ENCODE data around the gene FBXW4.

The FBXW4 gene

DNA sequence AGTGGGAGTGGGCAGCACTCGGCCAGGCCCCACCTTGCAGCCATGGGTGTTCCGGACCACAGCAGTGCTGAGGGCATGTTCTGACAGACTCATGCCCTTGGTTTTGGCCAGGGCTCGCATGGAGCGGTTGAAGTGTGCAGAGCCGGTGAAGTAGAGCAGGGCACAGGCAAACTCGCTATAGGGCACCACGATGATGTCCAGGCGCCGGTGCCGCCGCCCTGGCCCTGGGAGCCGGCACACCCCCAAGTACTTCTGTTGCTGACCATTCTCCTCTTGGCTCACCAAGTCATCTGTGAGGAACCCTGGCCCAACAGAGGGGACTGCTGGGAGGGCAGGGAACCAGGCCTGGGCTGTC lies 115.5 kb downstream of the FBXW4 start:
- DNase-seq = no peak

DNA sequence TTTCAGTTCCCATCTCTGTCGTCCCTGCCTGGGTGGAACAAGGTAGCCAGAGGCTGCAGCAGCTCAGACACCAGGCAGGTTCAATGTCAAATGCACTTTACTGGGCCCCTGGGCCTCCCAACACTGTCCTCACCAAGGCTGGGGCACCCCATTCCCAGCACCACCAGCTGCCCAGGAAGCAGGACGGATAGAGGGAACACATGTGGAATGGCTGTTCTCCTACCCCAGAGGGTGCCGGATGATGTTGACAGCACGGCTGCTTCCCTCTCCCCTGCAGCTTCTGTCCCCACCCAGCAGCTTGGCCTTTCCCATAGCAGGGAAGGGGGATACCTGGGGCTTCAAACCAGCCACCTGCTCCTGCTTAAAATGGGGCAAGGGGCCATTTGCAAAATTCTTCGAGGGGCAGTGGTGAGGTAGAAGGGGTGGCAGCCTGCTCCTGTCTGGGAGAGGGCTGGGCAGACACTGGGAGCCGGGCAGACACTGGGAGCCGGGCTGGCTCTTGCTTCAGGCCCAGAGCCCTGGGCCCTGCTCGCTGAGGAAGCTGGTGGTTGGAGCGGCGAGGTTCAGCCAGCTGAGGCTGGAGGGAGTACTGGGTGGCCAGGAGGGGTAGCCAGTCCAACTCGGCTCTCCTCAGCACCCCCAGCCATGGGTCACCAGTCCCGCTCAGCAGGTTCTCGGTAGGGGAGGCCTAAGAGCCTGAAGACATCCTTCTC lies 116.0 kb downstream of the FBXW4 start:
- no peak for DNase-seq

DNA sequence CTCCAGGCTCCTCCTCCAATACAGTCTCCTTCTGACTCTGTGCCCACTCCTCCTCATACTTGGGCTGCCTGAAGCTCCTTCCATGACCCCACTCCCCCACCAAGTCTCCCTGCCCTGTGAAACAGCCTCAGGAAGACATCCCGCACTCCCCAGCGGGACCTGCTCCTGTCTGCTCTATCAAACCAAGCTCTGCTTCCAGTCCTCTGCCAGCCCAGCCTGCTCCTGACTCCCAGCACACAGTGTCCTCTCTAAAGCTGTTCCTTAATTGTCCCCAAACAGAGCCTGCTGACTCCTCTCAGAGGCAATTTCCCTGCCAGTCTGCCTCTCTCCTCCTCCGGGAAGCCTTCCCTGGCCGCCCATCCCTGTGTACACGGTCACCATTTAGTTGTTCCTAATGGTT lies 116.8 kb downstream of the FBXW4 start:
- no peak for DNase-seq

DNA sequence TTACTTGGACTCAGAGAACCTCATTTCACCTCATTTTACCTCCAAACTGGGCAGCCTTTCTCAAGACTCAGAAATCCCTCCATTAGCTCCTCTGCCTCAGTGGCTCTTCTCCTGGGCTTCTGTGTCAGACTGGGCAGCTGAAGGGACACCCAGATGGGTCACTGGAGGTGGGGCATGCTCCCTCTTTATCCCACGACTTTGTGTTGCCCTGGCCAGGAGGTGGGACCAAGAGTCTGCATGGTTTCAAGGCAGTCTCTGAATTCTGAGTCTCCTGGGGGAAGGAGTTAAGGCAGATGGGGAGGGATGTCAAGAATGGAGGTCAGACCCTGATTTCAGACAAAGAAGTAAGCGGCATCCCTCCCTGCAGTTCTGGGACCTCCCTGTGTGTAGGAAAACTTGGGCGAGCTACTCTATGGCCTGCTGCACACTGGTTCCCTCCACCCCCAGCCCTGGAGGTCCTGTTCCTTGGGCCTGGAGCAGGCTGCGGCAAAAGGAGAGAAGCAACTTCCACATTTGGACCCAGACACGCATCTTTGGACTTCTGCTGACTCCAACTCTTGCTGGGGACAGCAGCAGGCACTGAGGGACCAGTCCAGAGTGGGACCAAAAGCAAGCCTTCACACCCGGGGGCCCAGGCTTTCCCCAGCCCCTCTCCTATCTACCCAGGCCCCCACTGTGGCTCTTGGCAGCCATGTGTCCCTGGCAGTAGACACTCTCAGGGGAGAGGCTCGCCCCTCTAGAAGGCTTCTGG lies 117.7 kb downstream of the FBXW4 start:
- no peak for DNase-seq

DNA sequence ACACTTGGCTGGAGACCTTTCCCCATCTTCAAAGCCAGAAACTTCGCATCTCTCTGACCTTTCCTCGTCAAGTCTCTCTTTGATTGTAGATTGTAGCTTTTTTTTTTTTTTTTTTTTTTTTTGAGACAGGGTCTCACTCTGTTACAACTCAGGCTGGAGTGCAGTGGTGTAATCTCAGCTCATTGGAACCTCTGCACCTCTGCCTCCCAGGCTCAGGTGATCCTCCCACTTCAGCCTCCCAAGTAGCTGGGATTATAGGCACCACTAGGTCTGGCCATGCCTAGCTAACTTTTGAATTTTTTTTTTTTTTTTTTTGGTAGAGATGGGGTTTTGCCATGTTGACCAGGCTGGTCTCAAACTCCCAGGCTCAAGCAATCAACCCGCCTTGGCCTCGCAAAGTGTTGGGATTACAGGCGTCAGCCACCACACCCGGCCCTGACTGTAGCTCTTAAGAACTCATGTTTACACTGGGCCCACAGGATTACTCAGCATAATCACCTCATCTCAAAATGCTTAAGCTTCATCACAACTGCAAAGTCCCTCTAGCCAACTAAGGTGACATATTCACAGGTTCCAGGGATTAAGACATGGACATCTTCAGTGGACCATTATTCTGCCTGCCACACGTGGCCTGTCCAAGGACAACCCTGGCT lies 118.6 kb downstream of the FBXW4 start:
- no peak for DNase-seq

DNA sequence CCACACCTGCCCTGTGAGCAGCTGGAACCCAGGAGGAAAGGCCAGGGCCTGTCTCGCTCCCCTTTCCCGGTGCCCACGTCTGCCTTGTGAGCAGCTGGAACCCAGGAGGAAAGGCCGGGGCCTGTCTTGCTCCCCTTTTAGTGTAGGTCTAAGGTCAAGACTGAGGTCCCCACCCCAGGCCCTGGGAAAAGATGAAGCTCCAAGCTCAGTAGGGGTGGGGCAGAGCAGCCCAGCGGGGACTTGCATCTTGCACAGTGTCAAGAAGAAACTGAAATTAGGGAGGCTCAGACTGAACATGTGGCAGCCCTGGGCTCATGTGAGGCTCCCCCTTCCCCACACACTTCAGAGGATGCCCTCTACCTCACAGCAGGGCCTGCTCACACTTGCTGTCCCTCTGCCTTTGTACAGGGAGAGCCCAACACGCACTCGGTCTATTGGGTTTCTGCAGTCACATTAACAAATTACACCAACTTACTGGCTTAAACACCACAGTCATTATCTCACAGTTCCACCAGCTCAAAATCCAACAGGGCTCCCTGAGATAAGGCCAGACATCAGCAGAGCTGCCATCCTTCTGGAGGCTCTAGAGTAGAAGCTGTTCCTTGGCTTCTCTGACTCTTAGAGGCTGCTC lies 119.3 kb downstream of the FBXW4 start:
- DNase-seq = no peak

DNA sequence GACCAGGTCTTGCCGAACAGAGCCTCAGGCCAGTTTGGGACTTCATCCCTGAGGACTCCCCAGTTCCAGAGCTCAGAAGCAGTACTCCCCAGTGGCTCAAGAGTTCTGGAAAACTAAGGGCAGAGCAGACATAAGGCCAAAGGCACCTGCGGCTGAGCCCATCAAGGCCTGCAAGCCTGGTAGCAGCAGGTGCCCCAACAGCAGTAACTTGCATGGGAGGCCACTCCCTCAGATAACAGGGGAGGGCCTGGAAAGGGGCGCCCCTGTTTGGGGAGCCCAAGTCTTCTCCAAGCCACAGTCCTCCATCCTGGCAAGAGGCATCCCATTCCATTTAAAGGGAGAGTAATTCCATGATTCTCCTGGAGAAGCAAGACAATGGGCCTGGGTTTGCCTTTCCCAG lies 119.9 kb downstream of the FBXW4 start:
- no peak for DNase-seq

DNA sequence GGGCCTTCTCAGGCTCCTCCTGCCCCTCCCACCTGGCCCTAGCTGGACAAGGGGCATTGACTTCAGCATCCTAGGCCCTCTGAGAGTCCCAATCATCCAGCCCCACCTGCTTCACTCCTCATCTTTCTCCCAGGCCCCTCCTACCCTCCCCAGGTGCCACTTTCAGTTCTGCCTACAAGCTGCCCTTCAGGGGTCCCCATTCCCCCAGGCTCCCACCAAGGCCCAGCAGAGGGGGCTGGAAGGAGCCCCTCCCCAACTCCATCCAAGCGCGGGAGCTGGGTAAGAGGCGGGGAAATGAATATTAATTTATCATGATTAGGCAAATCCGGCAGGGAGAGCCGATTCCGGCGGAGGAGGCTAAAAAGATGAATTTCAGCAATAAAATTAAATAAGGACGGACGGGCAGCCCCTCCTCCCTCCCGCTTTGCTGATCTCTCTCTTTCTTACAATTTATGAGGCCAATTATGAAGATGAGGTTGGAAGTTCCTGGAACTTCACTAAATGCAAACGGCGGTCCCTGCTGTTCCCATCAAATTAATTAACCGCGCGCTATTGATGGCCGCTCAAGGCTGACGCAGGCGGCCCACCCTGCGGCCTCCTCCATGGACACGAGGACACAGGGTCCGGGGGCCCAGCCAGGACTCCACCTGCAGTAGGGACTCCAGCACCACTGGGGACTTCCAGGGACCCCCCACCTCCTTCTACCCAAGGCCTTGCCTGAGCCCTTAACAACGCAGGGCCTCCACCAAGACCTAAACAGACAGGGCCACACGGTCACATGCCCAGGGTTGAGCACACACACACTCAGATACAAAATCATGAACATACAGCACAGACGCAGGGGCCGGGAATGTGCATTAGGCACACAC lies 120.9 kb downstream of the FBXW4 start:
- no peak for DNase-seq

DNA sequence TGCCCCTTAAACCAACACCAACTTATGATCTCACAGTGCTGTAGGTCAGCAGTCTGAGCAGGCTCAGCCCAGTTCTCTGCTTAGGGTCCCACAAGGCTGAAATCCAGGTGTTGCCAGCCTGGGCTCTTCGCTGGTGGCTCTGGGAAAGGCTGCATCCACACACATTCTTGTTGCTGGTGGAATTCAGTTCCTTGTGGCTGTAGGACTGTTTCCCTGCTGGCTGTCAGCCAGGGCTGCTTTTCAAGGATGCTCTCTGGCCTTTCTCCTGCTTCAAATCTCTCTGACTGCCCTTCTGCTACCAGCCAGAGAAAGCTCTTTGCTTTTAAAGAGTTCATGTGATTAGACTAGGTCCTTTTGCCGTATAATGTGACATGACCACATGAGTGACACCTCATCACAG lies 122.2 kb downstream of the FBXW4 start:
- DNase-seq = no peak

DNA sequence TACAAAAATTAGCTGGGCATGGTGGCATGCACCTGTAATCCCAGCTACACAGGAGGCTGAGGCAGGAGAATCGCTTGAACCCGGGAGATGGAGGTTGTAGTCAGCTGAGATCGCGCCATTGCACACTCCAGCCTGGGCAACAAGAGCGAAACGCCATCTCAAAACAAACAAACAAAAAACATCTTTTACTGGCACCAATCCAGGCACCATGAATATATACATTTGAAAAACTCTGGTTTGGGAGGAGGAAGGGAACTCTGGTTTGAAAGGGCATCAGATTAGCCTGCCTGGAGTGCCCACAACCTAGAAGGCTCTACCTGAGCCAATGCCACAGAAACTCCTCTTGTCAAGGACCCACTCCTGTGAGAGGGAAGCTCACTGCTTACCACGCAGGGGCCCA lies 122.8 kb downstream of the FBXW4 start:
- DNase-seq = no peak

DNA sequence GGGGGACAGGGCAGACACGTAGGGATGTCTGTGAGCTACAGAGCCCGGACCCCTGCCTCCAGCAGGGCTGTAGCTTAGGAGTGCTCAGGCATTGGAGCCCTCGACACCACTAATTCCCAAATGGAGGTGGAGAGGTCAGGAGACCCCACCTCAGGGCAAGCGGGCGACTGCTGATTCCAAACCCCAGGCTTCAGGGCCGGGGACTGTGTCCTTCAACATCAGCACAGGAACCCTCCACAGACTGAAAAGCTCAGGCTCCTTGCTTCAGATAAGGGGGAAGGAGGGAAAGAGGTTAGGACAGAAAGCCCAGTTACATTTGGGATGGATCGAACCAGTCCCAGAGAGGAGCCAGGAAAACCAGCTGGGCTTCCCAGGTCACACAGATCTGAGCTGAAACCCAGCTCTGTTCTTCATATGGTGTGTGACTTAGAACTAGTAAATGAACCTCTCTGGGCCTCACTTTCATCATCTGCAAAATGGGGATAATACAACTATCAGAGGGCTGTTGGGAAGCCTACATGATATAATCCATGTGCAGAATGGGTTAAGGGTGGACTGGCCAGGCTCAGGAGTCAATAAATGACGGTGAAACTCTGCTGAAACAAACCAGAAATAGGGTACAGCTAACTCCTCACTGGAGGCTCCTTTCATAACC lies 123.6 kb downstream of the FBXW4 start:
- DNase-seq = no peak

DNA sequence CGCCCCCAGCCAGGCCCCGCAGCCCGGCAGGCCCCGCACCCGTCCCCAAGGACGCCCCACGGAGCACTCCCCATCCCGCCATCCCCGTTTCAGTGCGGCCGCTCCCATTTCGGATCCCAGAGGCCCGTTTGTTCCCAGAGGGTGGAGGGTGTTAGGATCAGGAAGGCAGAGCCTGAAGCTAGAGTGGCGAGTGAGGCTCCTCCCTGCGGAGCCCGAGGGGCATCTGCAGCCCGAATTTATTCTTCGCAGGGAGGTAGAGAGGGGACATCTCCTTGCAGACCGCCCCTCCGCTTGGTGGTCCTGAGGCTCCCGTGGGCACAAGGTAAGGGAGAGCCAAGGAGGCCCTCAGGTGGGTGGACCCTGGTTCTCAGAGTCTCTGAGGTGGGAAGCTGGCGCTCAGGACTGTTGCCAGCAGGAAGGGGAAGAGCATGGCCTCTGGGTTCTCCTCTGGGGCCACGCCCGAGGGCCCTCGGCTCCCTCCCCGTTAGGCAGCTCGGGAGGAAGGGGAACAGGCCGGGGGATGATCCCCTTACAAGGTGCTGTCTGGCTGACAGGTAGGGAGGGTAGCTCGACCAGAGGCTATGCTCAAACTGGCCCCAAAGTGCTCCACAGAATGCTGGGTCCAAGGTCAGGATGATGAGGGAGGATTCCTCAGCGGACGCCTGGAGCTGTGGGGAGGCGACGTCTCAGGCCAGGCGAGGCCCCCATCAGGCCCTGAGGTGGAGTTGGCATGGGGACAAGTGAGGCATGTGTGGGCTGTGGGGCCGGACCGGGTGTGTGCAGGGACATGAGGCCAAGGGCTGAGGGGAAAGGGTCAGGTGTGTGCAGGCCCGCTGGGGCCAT lies 124.3 kb downstream of the FBXW4 start:
- DNase-seq = peak; percentile 2

DNA sequence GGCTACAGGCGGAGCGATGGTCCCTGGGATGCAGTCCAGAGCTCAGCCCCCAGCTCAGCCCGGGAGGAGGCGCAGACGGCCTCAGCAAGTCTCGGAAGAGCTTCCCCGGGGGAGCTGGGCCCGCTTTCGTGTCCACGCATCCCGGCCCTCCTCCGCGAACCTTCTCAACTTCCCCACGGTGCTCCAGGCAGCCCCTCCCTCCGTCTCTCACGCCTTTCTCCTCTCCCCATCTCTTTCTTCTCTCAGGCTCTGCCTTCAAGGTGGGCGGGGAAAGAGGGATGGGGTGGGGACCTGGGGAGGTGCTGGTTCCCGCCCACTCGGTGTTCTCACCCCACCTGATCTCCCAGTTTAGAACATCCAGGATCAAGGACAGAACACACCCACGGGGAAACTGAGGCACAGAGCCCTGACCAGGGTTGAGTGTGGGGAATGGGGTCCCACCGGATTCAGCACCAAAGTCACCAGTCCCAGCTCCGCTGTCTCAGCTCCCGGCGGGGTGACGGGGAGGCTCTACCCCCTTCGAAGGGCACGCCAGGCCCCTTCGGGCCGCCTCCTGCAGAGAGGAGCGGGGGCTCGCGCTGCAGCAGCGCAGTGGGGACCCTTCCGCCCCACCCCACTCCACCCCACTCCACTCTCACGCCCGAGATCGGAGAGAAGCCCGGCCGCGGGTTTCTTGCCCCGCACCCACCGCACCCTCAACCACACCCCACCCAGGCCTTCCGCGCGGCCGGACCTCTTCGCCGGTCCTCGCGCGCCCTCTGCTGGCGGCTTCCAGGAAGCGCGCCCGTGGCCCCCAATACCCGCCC lies 125.1 kb downstream of the FBXW4 start:
- peak; percentile 62 for DNase-seq

DNA sequence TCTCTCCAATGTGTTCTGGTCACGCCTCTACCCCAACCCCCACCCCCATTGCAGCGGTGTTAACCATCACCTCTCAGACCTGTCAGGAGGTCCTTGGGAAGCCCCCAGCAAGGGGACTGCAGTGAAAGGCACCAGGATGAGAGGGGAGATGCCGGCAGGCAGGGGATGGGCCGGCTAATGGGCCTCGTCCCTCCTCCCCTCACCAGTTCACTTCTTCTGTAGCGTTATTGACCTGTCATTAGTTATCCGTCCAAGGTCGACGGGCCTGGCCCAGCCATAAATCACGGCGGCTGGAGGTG lies 125.7 kb downstream of the FBXW4 start:
- DNase-seq = no peak

DNA sequence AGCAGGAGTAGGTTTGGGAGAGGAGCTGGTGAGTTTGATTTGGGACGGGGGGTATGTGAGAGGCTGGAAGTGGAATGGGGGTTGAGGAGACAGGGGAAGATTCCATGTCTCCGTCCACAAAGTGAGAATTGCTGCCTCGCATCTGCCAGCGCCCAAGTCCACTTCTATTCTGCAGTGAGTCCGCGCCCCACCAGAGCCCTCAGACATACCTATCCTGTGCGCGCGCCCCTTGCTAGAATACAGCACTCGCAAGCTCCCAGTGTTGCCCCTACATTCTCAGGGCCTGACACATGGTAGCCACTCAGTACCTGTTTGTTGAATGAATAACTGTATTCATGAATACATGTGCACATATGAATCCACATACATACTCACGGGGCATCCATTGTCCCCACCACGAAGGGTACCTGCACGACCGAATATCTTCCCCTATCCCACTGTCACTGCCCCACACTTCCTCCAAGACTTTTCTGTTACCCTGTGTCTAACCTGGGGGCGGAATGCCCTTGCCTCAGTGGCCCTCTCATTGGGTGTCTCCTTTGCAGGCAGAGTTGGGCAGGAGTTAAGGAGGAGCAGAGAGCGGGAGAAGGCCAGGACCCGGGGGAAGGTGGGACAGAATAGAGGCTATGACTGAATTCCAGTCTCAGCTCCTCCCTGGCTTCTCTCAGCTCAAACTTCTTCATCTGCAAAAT lies 126.8 kb downstream of the FBXW4 start:
- DNase-seq = no peak

DNA sequence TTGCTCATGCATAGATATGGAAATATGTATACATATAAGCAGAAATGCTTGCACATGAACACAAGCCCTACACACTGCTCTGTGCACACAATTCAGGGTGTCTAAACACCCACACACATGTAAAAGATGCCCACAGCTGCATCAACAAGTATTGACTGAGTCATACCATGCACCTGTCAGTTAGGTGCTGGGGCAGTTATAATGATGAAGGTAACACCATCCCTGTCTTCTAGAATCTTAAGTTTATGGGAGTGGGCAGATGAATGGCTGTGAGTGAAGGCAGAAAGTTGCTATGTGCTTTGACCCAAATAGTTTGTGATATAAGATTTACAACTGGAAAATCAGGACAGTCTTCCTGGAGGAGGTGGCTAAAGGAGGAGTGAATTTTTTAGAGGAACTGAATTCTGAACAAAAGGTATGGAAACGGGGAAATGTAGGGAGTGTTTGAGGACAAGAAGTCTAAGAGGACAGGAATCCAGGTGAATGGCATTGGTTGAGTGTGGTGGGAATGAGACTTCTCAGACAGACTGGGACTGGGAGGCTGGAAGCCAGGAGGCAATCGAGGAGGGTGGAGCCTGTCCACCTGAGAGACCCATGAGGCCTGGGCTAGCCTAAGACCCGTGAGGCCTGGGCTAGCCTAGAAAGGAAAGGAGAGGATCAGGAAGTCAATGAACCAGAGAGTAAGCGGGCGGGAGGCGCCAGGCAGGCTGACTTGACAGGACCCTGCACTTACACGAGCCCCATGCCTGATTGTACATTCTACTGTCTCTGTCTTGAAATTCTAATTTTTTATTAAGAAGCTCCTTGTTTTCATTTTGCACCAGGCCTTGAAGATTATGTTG lies 127.6 kb downstream of the FBXW4 start:
- no peak for DNase-seq

DNA sequence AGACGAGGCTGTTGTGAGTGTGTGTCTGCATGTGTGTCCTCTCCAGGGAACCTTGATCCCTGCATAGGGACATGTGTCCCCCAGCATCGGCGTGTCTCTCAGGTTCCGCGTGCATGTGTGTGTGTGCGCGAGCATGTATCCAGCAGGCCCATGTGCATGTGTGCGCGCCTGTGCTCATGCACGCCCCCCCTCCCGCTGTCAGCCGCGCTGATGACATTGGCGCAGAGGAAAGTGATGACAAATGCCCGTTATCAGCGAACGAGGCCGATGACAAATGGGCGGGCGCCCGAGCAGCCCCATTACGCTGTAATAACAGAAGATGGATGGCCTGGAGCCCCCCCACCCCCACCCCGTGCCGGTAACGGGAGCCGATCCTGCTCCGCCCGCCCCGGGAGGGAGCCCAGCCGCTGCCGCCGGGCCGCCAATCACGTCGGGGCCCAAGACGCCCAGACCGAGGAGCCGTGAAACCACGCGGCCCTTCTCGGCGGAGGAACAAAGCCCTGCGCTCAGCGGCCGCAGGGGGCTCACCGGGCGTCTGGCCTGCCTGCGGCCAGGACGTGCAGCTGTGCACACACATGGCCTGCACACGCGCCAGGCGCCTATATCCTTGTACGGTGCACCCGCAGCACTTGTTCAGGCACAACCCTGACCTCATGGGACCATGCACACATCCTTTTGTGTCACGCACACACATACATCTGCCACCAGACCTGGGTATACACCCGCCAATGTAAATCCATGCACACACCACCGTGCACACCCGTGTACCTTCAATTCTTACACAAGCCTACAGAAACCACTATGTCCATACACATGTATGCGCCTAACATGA lies 128.4 kb downstream of the FBXW4 start:
- DNase-seq = peak; percentile 64

DNA sequence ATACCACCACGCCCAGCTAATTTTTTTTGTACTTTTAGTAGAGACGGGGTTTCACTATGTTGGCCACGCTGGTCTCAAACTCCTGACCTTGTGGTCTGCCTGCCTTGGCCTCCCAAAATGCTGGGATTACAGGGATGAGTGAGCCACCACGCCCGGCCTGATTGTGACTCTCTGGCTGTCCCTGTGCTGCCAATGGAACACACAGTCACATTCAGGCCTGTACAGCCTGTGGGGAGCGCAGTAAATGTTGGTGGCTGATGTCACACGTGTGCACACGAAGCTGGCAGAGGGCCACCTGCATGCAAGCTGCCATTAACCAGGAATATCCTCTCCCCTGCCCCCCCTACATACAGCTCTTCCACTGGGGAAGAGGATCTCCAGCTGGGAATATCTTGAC lies 129.0 kb downstream of the FBXW4 start:
- peak; percentile 53 for DNase-seq

Measured in NCI-H345 (cell line).